Stimulated activated CD4-positive, alpha-beta T cell treated with anti-CD3 and anti-CD28 coated beads, Interleukin-1b, Interleukin-23, amount 100 ng/mL, for 48 hours (primary cell): ENCODE measurements around the gene CS.
A peak's percentile ranks its signal among the peaks of the same experiment; 100 is the strongest.
"Not testable (repeated sequence)": the region's sequence is repeated elsewhere in the genome, so short reads cannot be mapped to it uniquely, and the experiment has no call there.

Experiments used
- DNase-seq: peaks from one replicate; pipeline ENCODE4 v3.0.0-alpha.2; 2020

CS gene

GRCh38 chr12:56317675-56318074, 17.5 kb upstream of the CS start:
- no peak for DNase-seq

DNA sequence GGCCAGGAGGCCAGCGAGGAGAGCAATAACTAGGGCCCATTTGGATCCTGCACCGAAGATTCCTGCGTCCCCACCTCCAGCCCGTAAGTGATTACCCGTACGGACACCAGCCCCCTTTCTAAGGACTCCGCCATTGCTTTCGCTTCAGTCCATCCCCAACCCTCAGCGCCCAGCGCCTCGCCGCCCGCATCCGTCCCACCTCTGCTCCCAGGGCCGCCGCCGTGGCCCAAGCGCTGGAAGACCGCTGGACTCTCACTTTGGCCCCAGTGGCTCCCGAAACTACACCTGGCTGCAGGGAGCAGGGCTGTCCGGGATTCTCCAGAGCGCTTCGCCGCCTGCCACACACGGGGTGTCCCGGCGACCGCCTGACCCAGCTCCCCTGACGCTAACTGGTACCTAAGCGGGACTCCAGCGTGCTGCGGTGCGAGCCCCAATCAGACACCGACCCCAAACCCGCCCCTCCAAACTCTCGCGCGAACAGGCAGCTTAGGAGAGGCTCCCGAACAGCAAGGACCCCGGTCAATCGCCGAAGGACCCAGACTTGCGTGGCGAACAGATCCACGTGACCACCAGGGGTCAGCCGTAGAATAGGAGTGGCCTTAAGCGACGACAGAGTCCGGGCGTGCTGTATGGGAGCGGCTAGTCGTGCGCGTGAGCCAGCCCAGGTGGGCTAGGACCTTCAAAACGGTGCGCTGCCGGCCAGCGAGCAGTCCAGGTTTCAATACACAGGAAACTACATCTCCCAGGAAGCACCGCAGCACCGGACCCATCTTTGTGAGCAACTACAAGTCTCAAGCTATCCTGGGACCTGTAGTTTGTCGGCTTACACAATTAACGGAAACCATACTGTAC, 15.7 kb upstream of the CS start, which contains the start of gene CNPY2:
Gene CNPY2, minus strand, starts transcription at position 367 of the 852 bp plus-strand sequence. CDS start 771 bp downstream, outside the sequence.
- peak; percentile 95 for DNase-seq

DNA sequence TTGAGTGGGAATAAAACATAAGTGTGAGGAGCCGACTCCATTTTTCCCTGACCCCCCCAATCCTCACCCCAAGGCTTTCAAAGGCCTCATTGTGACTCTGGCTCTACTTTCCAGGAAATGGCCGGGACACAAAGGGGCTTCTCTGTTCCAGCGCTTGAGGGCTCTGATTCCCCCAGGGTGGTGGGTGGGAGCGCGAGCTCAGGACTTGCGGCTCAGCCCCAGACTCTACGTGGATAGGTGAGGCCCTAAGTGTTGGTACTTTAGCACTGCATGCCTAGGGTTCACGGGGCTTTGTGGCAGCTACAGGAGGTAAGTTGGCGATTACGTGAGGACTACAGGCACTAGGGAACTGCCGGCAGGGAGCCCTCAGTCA, 15.1 kb upstream of the CS start:
- no peak for DNase-seq

GRCh38 chr12:56311003-56311402, 10.9 kb upstream of the CS start:
- no peak for DNase-seq

GRCh38 chr12:56308714-56309113, 8.6 kb upstream of the CS start:
- DNase-seq, result no peak

DNA sequence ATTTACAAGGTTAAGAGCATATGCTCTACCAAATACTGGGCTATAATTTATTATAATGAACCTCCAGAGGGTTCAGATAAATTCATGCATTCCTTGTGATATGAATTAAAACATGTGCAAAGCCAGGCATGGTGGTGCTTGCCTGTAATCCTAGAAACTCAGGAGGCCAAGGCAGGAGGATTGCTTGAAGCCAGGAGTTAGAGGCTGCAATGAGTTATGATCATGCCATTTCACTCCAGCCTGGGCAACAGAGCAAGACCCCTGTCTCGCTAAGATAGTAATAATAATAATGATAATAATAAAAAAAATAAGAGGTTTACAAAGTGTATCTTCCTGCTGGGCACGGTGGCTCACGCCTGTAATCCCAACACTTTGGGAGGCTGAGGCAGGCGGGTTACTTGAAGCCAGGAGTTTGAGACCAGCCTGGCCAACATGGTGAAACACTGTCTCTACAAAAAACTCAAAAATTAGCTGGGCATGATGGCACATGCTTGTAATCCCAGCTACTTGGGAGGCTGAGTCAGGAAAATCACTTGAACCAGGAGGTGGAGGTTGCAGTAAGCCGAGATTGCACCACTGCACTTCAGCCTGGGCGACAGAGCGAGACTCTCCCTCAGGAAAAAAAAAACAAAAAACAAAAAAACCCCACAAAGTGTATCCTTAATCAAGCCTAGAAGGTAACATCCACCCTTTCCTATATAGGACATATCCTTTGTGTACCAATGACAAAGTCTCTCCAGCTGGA, 7.3 kb upstream of the CS start:
- DNase-seq, result no peak

DNA sequence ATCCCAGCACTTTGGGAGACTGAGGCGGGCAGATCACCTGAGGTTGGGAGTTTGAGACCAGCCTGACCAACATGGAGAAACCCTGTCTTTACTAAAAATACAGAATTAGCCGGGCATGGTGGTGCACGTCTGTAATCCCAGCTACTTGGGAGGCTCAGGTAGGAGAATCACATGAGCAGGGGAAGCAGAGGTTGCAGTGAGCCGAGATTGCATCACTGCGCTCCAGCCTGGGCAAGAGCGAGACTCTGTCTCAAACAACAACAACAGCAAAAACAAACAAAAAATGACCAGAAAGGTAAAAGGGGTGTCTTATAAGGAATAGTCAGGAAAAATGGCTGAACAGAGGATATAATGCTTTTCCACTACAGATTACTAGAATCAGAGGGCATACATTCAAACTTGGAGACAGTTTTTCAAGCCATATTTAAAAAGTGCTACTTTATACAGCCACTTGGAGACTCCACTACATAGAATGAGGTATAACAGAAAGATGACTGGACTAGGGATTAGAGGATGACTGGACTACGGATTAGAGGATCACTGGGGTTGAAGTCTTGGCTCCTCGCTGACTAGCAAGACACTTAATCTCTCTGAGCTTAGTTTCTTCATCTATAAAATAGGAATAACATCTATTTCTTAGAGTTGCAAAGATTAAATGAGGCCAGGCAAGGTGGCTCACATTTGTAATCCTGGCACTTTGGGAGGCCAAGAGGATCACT, 4.9 kb upstream of the CS start:
- no peak for DNase-seq

DNA sequence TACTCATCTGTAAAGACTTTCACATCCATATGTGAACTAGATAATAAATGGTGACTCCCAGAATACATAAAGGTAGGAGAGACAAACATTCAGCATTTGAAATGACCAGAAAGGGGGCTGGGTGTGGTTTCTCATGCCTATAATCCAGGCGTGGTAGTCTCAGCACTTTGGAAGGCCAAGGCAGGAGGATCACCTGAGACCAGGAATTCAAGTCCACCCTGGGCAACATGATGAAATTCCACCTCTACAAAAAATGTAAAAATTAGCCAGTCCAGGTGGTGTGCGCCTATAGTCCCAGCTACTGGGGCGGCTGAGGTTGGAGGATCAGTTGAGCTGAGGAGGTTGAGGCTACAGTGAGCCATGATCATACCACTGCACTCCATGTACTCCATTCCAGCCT, 4.1 kb upstream of the CS start:
- no peak for DNase-seq

GRCh38 chr12:56300644-56301464, 724 bp upstream of the CS start:
- DNase-seq, result peak; percentile 10

GRCh38 chr12:56299308-56299852, 750 bp downstream of the CS start:
- DNase-seq, result peak; percentile 20

GRCh38 chr12:56298828-56299227, 1.3 kb downstream of the CS start:
- DNase-seq, result no peak

DNA sequence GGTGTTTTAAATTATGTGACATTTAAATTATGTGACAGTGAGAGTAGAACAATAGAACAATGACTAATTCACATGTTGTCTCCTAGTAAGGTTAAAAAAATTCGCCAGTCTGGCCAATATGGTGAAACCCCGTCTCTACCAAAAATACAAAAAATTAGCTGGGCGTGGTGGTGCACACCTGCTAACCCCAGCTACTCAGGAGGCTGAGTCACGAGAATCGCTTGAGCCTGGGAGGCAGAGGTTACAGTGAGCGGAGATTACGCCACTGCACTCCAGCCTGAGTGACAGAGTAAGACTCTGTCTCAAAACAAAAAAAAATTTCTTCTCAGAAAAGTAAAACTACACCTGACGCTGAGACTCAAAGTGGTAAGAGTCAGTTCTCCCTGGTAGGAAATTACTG, 2.7 kb downstream of the CS start:
- DNase-seq, result peak; percentile 15

- no peak for DNase-seq
These were observed 3.8 kb downstream of the CS start for GRCh38 chr12:56296295-56296694.

GRCh38 chr12:56293795-56294194, 6.3 kb downstream of the CS start:
- no peak for DNase-seq

DNA sequence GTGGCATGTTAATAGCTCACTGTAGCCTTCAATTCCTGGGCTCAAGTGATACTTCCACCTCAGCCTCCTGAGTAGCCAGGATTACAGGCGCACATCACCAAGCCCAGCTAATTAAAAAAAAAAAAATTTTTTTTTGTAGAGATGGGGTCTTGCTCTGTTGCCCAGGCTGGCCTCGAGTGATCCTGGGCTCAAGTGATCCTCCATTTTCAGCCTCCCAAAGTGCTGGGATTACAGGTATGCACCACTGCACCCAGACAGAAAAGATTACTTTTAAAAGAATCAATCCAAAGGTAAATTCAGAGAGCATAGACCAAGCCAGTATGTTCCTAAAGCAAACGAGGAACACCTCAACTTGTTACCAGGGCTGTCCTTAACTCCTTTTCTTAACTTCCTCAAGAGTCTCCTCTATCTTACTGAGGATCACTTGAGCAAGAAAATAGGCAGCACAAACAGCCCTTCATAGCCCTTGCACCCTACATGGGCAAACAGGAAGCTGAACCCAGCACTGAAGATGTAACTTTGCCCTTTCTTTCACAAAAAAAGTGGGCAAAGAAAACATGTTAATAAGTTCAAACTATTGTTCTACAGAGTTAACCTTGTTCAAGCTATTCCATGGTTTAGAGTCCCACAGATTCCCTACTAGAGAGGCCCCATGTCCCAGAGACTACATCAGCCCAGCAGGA, 11.3 kb downstream of the CS start:
- no peak for DNase-seq

DNA sequence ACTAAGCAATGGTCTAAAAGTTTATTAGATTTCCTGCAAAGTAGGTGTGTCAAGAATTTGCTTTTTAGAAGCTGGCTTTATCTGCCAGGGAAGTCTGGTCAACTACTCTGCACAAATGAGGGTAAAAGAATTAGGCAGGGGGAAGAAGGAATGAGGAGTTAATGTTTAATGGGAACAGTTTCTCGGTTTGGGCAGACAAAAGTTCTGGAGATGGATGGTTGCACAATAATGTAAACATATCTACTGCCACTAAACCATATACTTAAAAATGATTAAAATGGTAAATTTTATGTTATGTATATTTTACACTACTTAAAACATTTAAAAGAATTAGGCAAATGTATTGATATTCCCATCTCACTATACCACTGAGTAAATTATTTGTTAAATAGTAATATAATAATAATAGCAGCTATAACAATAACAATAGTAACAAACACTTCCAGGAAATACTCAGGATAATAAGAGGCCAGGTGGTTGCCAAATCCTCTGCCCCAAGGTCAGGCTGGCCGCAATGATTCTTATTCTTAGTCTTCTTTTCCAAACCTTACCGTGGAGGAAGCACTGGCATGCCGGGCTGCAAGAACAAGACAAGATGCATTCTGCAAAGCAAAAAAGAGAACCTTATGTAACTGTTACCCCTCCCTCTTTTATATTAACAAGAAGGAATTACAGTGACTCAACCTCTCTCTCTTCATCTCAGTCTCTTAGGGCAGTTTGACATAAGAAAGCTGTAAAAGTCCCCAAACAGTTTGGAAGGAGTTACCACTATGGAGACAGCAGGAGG, 13.9 kb downstream of the CS start:
- DNase-seq, result no peak

- not testable (repeated sequence) for DNase-seq
These were observed 15.9 kb downstream of the CS start for GRCh38 chr12:56284263-56284662.

- DNase-seq, result no peak
These were observed 17.6 kb downstream of the CS start for GRCh38 chr12:56282579-56282978.

GRCh38 chr12:56282030-56282429, 18.1 kb downstream of the CS start:
- no peak for DNase-seq

- DNase-seq, result no peak
These were observed 19.3 kb downstream of the CS start for GRCh38 chr12:56280849-56281248.

GRCh38 chr12:56278905-56279304, 21.2 kb downstream of the CS start:
- DNase-seq, result no peak
